Endothelial cell of umbilical vein (primary cell): Measurements from ENCODE around the gene MARCHF7. TPM values are rescaled to one million over a fixed set of nuclear protein-coding genes. Genes with fewer than 3 reads are reported as not detected.

Experiments used
- polyA plus RNA-seq, 4 experiments: library from polyadenylated mRNA; depleted of rRNA in 3 of 4; stranded (reverse) in 3 of 4; unstranded in 1 of 4; fragments of >200 nt; gene quantifications; 2 replicates each; pipeline versions ENCODE4 v1.2.1 to v1.2.3, GENCODE V29; 2011 to 2012; ENCODE audit warnings: missing spikeins in 1 of 4
- total RNA-seq: library from RNA; stranded (reverse); gene quantifications from 2 replicates; pipeline ENCODE4 v1.2.3, GENCODE V29; 2021

Gene MARCHF7
- total and polyA plus RNA-seq, 2 donors (not counting 3 experiments of a cell fraction or from before 2014, with no cell fraction given): 21.2 to 82.0 TPM

Other genes with a start within 250 kb of the MARCHF7 start
- 69.8 and 73.8 TPM in 2 replicates for gene BAZ2B, start 96.0 kb upstream of the MARCHF7 start, total RNA-seq
- gene BAZ2B, start 96.0 kb upstream of the MARCHF7 start, polyA plus RNA-seq: 22.1 and 24.9 TPM in 2 replicates
- 10.6 and 11.5 TPM in 2 replicates for gene CD302, start 85.7 kb downstream of the MARCHF7 start, total RNA-seq
- gene CD302, start 85.7 kb downstream of the MARCHF7 start, polyA plus RNA-seq: 9.0 and 10.4 TPM in 2 replicates
- 11.7 and 13.2 TPM in 2 replicates for gene LY75, start 192.2 kb downstream of the MARCHF7 start, total RNA-seq
- 2.8 and 3.8 TPM in 2 replicates for gene LY75, start 192.2 kb downstream of the MARCHF7 start, polyA plus RNA-seq